Measurements from ENCODE around the gene CYREN. TPM values are rescaled to one million over a fixed set of nuclear protein-coding genes. Genes with fewer than 3 reads are reported as not detected.
"Not testable (repeated sequence)": the region's sequence is repeated elsewhere in the genome, so short reads cannot be mapped to it uniquely, and the experiment has no call there.

Gene CYREN, protein sequence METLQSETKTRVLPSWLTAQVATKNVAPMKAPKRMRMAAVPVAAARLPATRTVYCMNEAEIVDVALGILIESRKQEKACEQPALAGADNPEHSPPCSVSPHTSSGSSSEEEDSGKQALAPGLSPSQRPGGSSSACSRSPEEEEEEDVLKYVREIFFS
- polyA plus RNA-seq (ENCODE audit: insufficient read length): 66.8 TPM
- long read RNA-seq, donor 1, transcript CYREN-202 (4 exons, 1,738 nt): major isoform, 8 of 18 reads
- long read RNA-seq, donor 1, partial matches to known transcripts: 0 of 18 reads
- long read RNA-seq, donor 1, other reads (novel, unspliced or antisense): 0 of 18 reads
- long read RNA-seq, donor 2, transcript CYREN-202 (4 exons, 1,738 nt): major isoform, 5 of 32 reads
- long read RNA-seq, donor 2, partial matches to known transcripts: 8 of 32 reads
- long read RNA-seq, donor 2, other reads (novel, unspliced or antisense): 12 of 32 reads
- long read RNA-seq, donor 3, partial matches to known transcripts: 15 of 35 reads
- long read RNA-seq, donor 3, other reads (novel, unspliced or antisense): 8 of 35 reads
- long read RNA-seq, donor 4: 0 reads
- long read RNA-seq, donor 5, transcript CYREN-202 (4 exons, 1,738 nt): major isoform, 15 of 51 reads
- long read RNA-seq, donor 5, transcript CYREN-210 (2 exons, 578 nt): minor isoform, 5 of 51 reads
- long read RNA-seq, donor 5, partial matches to known transcripts: 10 of 51 reads
- long read RNA-seq, donor 5, other reads (novel, unspliced or antisense): 12 of 51 reads
- long read RNA-seq, donor 6, transcript CYREN-202 (4 exons, 1,738 nt): major isoform, 5 of 27 reads
- long read RNA-seq, donor 6, partial matches to known transcripts: 7 of 27 reads
- long read RNA-seq, donor 6, other reads (novel, unspliced or antisense): 8 of 27 reads
- long read RNA-seq, donor 7, transcript CYREN-202 (4 exons, 1,738 nt): major isoform, 6 of 33 reads
- long read RNA-seq, donor 7, partial matches to known transcripts: 0 of 33 reads
- long read RNA-seq, donor 7, other reads (novel, unspliced or antisense): 11 of 33 reads
- long read RNA-seq, donor 8, transcript CYREN-202 (4 exons, 1,738 nt): major isoform, 6 of 9 reads
- long read RNA-seq, donor 8, partial matches to known transcripts: 0 of 9 reads
- long read RNA-seq, donor 8, other reads (novel, unspliced or antisense): 0 of 9 reads

DNA sequence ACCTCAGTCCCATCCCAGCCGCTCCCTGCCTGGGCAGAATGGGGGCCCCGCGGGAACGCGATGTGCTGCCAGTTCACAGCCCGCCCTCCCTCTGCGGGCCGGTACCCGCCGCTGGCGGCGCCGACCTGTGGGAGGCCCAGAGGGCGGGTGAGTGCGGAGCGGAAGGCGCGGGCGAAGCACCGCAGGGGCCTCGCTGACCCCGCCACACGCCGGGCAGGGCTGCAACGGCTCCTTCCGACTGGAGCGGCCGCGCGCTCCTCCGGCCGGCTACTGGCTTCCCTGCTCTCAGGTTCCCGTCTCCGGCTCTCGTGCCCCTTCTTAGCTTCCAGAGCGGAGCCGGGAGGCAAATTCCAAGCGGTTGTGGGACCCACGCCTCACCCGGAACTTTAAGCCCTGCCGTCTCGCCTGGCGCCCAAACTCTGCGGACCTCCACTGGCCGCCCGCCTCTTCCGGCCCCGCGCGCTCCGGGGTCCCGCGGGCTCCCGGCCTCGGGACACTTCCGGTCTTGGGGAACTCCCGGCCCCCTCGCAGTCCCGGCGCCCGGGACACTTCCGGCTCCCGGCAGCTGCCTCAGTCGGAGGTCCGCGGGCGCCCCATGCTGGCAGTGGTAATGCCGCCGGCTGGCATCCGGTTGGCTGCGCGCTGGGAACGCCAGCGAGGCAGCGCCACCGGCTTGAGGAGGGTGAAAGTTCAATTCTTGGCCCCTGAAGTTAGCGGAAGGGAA is at the start of gene CYREN:
Gene CYREN, minus strand, starts transcription at position 434 of the 724 bp plus-strand sequence. CDS start 1,785 bp downstream, outside the sequence.
- DNase-seq: peak; percentile 91

DNA sequence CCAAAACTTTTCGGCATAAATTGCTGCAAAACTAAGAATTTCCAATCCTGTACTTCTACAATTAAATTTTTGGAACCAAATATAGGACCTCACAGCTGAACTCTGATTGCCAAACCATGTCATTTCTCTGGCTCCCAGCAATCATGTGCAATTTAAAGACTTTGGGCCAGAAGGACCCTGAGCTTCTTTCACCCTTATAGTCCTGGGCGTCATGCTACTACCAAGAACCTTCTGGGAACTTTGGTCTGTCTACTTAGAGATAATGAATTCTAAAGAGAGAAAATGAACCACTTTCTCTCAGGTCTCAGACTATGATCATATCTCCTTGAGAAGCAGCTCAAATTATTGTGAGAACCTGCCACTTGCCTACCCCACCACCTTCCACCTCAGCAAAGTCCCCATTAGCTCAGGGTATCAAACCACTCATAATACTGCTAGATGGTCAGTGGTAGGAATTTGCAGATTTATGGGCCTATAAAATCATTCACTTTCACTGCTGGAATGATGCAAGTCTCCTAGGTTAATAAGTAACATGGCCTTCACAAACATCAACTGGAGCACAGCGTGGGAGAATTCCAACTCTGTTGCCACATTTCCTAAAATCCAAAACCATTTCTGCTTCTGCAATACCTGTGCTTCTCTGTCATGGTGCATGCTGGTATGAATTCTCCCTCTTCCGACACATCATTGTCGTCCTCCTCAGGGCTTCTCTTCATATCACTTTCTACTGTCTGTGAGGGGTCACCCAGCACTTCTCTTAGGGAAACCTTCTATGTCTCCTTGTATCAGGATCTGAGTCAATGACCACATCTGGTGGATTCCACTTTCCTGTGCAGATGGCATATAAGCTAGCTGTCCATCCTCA is 47.4 kb upstream of the CYREN start:
- DNase-seq: peak; percentile 48

DNA sequence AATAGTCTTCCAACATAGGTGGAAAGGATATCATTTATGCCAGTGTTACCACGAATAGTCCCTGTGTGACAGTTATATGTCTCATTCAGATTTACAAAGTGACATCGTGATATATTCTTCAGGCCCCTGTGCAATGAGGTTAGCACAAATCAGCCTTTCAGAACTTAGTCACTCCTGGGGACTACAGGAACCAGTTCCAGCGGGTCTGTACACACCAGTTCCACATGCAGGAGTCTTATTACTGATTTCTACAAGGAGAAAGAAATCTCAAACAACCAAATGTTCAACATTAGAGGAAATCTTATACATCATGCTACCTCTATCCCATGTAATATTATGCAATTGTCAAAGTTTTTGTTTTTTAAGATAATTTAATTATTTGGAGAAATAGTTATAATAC is 45.2 kb upstream of the CYREN start:
- no peak for DNase-seq

DNA sequence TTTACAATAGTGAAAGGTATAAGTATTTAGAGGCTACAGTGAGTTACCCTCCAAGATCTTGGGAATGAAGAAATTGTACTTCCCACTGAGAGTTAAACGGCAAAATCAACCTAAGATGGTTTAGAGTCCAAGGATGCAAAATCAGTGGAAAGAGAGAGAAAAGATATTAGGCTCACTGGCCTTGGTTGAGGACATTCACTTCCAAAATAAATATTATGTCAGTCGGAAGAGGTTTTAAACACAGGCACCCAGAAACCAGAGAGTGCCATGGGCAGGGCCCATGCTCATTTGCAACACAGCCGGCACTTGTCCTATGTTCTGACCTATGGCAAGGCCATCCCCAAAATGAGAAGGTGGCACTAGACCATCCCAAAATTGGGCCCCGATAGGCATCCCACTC is 44.7 kb upstream of the CYREN start:
- DNase-seq: no peak

DNA sequence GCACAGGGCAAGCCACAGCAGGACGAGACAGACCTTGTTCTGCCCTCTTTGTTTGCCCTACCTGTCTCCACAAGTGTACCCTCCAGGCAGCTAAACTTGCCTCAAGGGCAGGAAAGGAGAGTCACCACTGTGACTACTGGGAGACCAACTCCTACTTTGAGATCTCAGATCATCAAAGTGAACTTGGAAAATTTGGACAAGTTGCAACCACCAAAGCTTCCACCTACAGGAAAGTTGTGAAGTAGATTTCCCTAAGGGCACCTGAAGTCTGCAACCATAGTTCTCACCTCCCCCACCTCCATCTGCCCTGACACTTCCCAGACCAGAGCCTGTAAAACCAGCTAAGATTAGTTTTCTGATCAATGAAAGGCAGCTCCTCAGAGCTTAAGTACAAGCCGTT is 43.3 kb upstream of the CYREN start:
- DNase-seq: no peak

DNA sequence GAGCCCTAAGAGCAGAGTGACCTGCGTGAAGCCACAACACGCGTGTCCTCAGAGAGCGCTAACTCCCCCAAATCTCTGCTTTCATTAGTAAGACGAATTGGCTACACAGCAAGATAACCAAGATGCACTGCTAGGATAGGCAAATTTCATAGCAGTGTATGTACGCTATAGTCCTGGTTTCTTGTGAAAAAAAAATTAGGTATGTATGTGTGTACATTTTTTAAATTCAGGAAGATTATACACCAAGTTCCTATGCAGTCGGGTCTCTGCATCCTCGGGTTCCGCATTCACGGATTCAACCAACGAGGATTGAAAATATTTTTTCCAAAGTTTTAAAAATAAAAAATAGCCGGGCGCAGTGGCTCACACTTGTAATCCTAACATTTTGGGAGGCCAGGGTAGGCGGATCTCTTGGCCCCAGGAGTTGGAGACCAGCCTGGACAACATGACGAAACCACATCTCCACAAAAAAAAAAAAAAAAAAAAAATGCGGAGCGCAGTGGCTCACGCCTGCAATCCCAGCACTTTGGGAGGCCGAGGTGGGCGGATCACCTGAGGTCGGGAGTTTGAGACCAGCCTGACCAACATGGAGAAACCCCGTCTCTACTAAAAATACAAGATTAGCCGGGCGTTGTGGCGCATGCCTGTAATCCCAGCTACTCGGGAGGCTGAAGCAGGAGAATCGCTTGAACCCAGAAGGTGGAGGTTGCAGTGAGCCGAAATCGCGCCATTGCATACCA is 41.6 kb upstream of the CYREN start:
- not testable (repeated sequence) for DNase-seq

DNA sequence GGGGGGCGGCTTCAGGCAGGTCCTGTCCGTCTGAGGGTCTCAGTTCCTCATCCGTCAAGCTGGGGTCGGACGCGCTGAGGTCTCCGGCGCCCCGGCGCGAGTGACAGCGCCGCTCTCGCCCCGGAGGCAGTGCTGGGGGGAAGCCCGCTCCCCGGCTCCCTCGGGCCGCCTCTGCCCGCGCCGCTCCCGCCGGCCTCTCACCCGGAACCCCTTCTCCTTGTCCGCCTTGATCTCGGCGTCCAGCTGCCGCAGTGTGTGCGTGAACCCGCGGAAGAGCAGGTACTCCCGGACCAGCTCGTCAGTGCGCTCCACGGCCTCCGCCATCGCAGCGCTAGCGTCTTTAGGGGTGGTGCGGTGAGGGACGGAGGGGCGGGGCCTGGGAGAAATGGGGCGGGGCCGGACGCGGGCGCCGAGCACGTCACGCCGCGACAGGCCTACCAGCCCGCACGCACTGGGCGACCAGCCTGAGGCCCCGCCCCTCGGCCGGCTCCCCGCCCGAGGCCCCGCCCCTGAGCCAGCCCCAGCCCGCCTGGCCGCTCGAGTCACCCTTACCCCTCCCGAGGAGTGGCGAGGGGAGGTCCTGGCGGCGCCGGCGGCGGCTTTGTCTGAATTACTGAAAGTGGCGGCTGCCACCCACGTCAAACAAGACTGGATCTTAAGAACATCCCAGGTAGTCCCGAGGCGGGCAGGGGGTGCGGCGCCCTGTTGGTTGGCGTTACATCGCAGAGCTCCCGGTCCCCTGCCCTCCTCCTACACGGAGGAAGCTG is 40.9 kb upstream of the CYREN start, which contains the start of gene WDR91:
Gene WDR91, minus strand, starts transcription at position 348 of the 767 bp plus-strand sequence. Its CDS starts 24 bp downstream, at position 324.
- peak; percentile 93 for DNase-seq

DNA sequence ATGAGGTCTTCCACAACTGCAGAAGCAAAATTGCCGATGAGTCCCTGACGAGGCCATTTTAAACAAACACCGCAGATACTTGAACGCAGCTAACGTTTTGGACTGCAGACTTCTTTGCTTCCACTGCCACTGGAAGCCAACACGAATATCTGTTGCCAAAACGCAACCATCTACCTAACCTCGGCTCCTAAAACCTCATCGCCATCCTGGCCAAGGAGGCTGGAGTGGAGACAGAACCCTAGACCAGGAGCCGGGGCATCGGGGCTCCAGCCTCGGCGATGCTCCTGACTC is 40.3 kb upstream of the CYREN start:
- DNase-seq: no peak

DNA sequence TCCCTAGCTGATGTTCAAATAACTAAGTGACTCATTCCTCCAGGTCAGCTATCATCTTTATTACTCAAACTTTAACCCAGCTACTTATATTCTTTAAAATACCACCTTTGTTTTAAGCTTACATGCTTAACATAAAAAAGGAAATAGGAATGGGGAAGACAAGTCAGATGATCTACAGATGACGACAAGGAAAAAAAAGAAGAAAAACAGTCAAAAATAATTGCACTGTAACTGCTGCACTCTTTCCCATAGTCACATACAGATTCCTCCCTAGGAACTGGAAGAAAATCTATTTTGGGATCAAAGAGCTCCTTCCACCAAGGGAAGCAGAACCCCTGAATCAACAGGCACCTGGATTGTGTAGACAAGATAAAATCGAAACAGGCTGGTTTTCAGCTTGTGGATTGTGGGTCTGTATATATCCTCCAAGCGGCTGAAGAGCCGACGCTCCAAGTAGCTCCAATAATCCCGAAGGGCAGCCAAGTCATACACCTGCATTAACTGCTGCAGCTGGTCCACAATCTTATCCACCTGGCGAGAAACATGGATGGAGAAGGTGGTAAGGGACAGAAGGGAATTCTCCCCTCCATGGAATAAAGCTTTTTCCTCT is 38.8 kb upstream of the CYREN start:
- DNase-seq: no peak

DNA sequence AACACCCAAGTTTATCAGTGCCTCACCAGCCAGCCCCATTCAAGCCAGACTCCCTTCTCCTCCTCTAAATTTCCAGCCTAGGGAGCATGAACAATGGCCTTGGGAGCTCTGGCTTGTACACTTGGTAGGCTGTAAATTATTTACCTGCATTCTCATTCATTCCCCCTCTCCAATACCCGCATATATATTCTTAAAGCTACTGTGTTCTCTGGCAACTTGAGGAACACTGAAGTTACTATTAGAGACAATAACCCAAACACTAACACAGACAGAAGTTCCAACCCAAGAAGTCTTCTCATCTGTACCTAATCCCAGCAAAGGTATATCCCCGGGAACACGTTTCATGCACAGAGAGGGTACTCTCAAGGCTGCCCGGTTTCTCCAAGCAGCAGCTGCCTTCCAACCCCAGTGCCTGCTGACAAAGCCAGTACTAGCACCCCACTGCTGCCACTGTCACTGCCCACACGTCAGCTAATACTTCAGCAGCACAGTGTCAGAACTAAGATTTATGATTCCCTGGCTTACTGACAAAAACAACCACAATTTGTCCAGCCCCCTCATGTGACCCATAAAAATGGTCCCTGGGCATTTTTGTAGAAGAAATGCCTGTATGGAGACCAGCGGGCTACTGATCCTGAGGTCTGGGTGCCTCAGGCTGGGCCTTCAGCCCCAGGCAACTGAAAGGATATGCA is 37.7 kb upstream of the CYREN start:
- no peak for DNase-seq

DNA sequence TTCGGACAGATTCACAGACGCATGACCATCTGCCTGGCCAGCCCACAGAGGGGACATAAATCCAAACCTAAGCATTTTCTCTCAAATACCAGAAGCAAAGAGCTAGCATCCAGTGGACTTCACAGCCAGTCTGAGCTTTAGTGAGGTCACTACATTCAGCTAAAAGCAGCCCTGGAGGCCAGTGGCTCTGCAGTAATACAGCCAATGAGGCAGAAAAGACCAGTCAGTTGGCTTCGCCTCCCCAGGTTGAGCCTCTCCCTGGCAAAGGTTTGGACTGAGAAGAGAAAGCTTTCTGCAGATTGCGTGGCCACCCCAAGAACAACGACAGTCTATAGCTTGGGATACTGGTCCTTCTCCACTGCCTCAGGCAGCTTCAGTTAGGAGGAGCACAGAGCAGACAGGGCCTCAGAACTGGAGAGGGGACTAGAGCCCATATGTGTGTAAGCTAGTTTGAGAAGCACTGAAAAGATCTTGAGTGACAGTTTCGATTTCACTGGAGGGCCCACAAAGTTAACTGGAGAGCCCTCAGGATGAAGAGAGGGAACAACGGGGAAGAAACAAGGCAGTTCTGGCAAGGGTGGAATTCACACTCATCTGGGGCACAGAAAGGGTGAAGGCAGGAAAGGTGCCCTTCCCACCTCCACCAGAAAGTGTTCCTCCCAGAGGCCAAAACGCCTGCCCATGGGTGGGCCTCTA is 37.0 kb upstream of the CYREN start:
- DNase-seq: no peak

DNA sequence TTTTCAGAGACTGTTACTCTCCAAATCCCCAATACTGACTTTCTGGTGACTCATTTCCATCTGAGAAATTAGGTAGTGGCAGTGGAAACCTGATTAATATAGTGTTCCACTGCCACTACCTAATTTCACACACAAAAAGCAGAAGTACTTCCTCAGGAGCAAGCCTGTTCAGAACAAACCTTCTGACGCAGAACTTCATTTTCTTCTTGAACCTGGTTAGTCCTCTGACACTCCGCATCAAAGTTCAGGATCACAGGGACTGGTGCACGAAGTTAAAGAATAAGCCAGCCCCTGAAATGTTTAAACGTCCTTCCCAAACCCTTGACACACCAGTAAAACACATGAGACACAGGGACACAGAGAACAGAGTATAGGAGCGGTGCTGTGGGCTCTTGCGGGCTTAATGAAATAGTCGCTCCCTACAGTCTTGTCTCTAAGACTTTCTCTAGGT is 36.5 kb upstream of the CYREN start:
- DNase-seq: no peak

DNA sequence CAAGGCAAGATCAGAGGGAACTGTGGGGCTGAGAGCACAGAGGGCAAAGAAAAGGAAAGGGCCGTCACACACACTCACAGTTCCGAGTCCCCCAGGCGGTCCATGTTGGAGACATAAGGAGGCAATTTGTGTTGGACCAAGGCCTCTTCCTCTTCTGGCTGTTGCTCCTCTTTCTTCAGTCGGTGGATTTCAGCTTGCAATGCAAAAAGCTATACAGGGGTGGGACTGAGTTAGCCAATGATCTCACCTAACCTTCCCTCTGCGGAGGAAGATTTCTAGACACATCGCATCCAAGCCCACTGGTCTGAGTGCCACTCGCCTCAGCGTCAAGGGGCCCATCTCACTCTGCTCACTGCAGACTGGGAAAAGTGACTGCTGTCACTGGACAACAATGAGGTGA is 35.3 kb upstream of the CYREN start:
- no peak for DNase-seq

DNA sequence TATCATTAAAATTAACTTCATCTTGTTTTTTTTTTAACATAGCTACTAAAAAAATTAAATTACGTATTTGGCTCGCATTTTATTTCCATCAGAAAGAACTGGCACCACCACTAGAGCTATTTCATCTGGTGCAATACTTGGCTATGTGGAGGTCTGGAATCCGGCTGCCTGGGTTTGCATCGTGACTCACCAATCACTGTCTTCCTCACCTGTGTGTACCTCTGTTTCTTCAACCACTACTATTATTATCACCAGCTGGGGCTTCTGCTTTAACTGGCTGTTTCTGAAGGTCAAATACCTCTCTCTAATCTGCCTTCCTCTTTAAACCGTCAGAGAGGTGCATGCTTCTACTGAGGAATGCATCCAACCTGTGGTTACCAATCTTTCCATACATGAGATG is 34.4 kb upstream of the CYREN start:
- no peak for DNase-seq

DNA sequence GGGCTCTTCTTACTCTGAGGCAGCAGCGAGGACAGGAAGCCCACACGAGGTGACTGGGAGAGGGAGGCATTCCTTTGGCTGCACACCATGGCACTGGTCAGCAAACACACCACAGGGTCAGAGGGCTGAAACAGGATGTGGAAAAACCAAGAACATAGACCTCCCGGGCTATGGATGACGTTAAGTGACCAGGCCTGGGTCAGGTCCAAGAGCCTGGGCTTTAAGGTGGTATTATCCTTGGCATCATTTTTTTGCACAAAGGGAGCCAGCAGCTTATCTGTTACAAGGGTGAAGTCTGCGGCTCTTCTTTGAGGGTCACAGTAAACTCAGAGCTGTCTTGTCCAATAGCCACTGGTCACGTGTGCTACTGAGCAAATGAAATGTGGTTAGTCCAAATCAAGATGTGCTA is 33.8 kb upstream of the CYREN start:
- no peak for DNase-seq

DNA sequence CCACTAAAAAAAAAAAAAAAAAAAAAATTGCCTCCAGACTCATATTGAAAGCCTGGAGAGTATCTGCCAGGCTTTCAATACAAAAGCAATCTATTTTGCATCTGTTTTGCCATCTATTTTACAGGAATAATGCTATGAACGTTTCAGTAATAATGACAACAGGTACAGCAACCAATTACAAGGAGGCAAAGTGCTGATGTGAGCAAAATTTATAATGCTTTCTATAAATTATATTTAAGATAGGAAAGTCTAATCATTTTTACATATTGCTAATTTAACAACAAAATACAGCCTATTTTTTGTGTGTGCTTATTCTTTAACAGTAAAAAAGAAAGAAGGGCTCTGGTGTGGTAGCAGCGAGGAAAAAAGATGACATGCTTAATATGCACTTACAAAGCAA is 30.8 kb upstream of the CYREN start:
- DNase-seq: no peak

DNA sequence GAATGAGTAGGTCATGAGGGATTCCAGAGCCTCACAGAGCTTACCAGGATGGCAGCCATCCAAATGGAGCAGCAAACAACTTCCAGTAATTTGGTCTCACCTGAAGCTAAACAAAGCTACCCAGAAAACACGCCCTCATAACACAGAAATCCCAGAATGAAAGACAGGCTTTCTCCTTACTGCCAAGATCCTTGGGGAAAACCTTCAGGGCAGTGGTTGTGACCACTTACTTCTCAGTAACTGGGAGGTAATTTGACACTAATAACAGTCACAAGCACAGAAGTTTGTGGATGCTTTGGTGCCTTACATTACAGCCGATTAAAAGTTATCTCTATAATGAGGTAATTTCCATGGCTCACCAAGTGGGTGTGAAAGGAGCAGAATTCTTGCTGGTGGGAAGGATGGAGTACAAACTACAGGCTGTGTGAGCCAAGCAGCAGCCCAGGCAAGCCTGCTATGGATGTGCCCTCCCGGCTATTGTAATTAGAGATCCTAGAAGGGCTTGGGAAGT is 30.4 kb upstream of the CYREN start:
- no peak for DNase-seq
